GM21786 (cell line): ENCODE results near the gene EDEM3.
A peak's percentile ranks its signal among the peaks of the same experiment; 100 is the strongest.
"Not testable (repeated sequence)": the region's sequence is repeated elsewhere in the genome, so short reads cannot be mapped to it uniquely, and the experiment has no call there.

ENCODE experiments used
- ATAC-seq: cut with Tn5 transposase; IDR thresholded peaks from one replicate; pipeline ENCODE4 v1.9.1; 2021; ENCODE audit not compliant: unreplicated experiment

Gene EDEM3, protein sequence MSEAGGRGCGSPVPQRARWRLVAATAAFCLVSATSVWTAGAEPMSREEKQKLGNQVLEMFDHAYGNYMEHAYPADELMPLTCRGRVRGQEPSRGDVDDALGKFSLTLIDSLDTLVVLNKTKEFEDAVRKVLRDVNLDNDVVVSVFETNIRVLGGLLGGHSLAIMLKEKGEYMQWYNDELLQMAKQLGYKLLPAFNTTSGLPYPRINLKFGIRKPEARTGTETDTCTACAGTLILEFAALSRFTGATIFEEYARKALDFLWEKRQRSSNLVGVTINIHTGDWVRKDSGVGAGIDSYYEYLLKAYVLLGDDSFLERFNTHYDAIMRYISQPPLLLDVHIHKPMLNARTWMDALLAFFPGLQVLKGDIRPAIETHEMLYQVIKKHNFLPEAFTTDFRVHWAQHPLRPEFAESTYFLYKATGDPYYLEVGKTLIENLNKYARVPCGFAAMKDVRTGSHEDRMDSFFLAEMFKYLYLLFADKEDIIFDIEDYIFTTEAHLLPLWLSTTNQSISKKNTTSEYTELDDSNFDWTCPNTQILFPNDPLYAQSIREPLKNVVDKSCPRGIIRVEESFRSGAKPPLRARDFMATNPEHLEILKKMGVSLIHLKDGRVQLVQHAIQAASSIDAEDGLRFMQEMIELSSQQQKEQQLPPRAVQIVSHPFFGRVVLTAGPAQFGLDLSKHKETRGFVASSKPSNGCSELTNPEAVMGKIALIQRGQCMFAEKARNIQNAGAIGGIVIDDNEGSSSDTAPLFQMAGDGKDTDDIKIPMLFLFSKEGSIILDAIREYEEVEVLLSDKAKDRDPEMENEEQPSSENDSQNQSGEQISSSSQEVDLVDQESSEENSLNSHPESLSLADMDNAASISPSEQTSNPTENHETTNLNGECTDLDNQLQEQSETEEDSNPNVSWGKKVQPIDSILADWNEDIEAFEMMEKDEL

DNA sequence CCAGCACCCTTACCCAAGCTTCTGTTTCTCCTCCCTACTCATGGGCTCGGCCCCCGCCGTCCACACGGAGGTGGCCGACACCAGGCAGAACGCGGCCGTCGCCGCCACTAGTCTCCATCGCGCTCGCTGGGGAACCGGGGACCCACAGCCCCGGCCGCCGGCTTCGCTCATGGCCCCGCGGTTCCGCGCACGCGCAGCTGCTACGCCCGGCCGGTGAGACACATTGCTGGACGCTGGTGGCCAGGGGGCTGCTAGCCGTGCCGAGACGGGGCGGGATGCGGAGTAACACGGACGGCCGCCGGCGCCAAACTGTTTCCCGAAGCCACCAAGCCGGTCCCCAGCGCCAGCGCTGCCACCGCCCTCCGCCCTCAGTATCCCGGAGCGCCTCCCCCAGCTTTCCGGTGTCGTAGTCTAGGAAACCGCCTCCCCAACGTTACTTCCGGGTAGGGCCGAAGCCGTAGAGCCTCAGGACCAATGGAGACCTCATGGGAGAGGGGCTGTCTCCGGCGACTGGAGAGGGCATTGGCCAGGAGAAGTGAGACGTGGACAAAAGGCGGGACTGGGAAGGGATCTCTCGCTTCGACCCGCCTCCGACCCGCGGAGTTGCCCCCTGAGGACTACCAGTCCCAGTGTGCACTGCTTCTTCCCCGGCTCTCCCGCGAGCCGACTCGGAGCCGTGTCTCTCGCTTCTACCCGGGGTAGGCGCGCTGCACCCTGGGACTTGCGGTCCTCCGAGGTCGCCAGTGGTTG, at the start of gene EDEM3:
Gene EDEM3 (minus strand): TSS at position 383 of the 750 bp plus-strand sequence. CDS start 212 bp downstream, at position 171.
- peak; percentile 92 for ATAC-seq

GRCh38 chr1:184804220-184804619, 49.6 kb upstream of the EDEM3 start:
- no peak for ATAC-seq

- ATAC-seq = no peak
These were observed 48.5 kb upstream of the EDEM3 start for GRCh38 chr1:184803180-184803492.

- ATAC-seq = no peak
These were observed 47.9 kb upstream of the EDEM3 start for GRCh38 chr1:184802354-184803179.

- no peak for ATAC-seq
These were observed 46.8 kb upstream of the EDEM3 start for GRCh38 chr1:184801503-184801902.

GRCh38 chr1:184800876-184801275, 46.2 kb upstream of the EDEM3 start:
- ATAC-seq = no peak

DNA sequence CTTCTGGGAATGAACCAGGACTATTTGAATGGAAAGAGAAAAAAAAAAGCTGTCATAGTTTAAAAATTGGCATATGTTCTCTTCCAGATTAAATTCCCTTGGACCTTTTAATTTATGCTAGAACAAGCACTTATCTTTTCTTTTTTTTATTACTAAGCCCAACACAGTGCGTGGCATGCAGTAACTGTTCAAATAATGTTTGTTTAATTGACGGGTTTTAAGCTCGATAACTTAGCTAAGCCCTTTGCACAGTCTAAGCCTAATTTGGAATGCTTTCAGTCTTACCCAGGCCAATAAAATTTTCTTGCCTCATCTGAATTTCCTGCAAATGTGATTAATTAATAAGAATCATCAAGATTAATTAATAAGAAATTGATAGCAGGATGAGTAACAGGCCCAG, 39.3 kb upstream of the EDEM3 start:
- ATAC-seq = no peak

- peak; percentile 53 for ATAC-seq
These were observed 37.9 kb upstream of the EDEM3 start for GRCh38 chr1:184792450-184792969.

GRCh38 chr1:184791550-184791900, 36.9 kb upstream of the EDEM3 start:
- ATAC-seq = no peak

- ATAC-seq = no peak
These were observed 36.2 kb upstream of the EDEM3 start for GRCh38 chr1:184790642-184791549.

DNA sequence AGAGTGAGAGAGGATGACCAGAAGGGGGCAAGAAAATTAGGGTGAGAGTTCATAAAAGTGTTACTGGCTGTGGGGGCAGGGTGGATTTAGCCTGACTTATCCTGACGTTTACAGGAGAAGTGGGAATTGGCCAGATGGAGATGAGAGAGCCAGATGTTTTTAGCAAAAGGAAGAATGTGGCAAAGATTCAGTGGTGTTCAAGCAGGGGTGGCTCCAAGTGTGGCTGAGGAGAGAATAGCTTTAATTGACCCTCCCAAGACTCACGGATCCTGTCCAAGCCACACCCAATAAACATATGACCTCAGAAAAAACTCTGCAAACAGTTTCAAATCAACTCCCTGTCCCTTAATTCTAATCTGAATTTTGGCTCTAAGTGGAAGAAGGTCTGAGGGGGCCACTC, 35.2 kb upstream of the EDEM3 start:
- ATAC-seq = no peak

DNA sequence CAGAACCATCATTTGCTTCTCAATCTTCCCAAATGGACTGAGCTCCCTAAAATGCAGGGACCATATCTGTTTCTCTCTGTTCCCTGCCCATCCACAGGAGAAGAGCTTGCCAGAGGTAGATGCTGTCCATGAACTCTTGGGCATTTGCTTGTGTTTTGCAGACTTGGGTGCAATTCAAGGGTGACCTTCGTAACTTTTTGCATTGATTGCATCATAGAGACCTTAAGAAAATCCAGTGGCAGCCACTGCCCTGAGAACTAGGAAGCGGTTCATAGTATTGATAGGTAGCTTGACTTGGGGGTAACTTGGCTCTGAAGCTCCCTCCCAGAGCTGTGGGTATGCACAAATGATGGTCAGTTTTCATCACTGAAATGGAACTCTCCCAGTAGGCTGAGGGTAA, 34.3 kb upstream of the EDEM3 start:
- ATAC-seq = no peak

- no peak for ATAC-seq
These were observed 30.9 kb upstream of the EDEM3 start for GRCh38 chr1:184785529-184785928.

- ATAC-seq = not testable (repeated sequence)
These were observed 29.1 kb upstream of the EDEM3 start for GRCh38 chr1:184783723-184784122.

DNA sequence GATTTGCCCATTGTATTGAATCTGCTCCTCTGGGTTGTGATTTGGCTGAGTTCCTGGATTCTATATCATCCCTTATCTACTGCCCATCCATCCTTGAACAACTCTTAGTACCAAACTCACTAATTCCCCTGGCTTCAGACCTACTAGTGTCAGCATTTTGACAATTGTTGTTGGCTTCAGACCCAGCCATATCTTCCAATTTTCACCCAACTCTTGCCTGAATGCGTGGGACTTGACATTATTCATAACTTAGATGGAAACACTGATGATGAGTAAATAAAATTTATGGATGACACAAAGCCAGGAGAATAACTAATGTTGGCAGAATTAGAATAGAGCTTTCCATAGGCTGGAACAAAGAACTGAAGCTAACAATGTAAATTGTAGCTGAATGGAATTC, 27.3 kb upstream of the EDEM3 start:
- ATAC-seq = no peak

- no peak for ATAC-seq
These were observed 21.2 kb upstream of the EDEM3 start for GRCh38 chr1:184775885-184776284.

DNA sequence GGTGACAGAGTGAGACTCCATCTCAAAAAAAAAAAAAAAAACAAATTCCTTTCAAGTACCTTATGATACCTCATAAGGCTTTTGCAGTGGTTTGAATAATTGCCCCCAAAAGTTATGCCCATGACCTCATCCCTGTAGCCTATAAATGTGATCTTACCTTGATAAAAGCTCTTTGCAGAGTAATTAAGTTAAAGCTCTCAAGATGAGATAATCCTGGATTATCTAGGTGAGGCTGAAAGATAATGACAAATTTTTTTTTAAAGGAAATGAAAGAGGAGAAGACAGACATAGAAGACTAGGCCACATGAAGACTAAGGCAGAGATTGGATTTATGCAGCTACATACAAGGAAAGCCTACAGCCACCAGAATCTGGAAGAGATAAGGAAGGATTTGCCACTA, 20.7 kb upstream of the EDEM3 start:
- ATAC-seq = no peak

GRCh38 chr1:184773762-184774320, 19.2 kb upstream of the EDEM3 start:
- ATAC-seq = no peak

GRCh38 chr1:184771190-184771691, 16.6 kb upstream of the EDEM3 start:
- ATAC-seq = no peak
